Neural progenitor cell (in vitro differentiated cells): ENCODE measurements around the gene ZNF747. TPM values are rescaled to one million over a fixed set of nuclear protein-coding genes. Genes with fewer than 3 reads are reported as not detected.
"Not testable (repeated sequence)": the region's sequence is repeated elsewhere in the genome, so short reads cannot be mapped to it uniquely, and the experiment has no call there.

Experiments used
- DNase-seq: peaks from one replicate; pipeline ENCODE4 v3.0.0-alpha.2; 2016; ENCODE audit warnings: low spot score
- H2AFZ ChIP-seq: fragments of 200-600 bp; sonication (generic); replicated peaks from 2 replicates; pipeline ENCODE4 v1.6.1; 2016; ENCODE audit warnings: antibody characterized with exemption
- H3F3A ChIP-seq: fragments of 200-600 bp; sonication (generic); 2 replicates; pipeline ENCODE4 v1.6.1; 2016; ENCODE audit warnings: antibody characterized with exemption, low read depth
- H3K27ac ChIP-seq: fragments of 200-600 bp; sonication (generic); 2 replicates; pipeline ENCODE4 v1.5.1; 2016; ENCODE audit warnings: mild to moderate bottlenecking
- H3K27me3 ChIP-seq: fragments of 200-600 bp; sonication (generic); 2 replicates; pipeline ENCODE4 v1.6.1; 2016; ENCODE audit warnings: mild to moderate bottlenecking, moderate library complexity
- H3K36me3 ChIP-seq: fragments of 200-600 bp; sonication (generic); 2 replicates; pipeline ENCODE4 v1.5.1; 2016
- H3K4me1 ChIP-seq: fragments of 200-600 bp; sonication (generic); 2 replicates; pipeline ENCODE4 v1.6.1; 2016; ENCODE audit warnings: mixed run types
- H3K4me2 ChIP-seq: fragments of 200-600 bp; sonication (generic); 2 replicates; pipeline ENCODE4 v1.6.1; 2016
- H3K4me3 ChIP-seq: fragments of 200-600 bp; sonication (generic); 2 replicates; pipeline ENCODE4 v1.5.1; 2016
- H3K79me2 ChIP-seq: fragments of 200-600 bp; sonication (generic); 2 replicates; pipeline ENCODE4 v1.6.1; 2016; ENCODE audit warnings: low read depth
- H3K9ac ChIP-seq: fragments of 200-600 bp; sonication (generic); 2 replicates; pipeline ENCODE4 v1.6.1; 2016
- H3K9me3 ChIP-seq: fragments of 200-600 bp; sonication (generic); 2 replicates; pipeline ENCODE4 v1.5.1; 2016; ENCODE audit warnings: low read depth
- H4K20me1 ChIP-seq: fragments of 200-600 bp; sonication (generic); 2 replicates; pipeline ENCODE4 v1.6.1; 2016; ENCODE audit warnings: low read depth
- H3K27ac Mint-ChIP-seq: 3 replicates; pipeline ENCODE4 v1.8.0; 2021; ENCODE audit warnings: mixed read lengths
- H3K27me3 Mint-ChIP-seq: 2 replicates; pipeline ENCODE4 v1.8.0; 2022; ENCODE audit warnings: low read depth, mild to moderate bottlenecking, inconsistent platforms, moderate library complexity, mixed read lengths; ENCODE audit not compliant: insufficient read depth
- H3K36me3 Mint-ChIP-seq: 3 replicates; pipeline ENCODE4 v1.8.0; 2021; ENCODE audit warnings: mixed read lengths
- H3K4me1 Mint-ChIP-seq: 3 replicates; pipeline ENCODE4 v1.8.0; 2021; ENCODE audit warnings: mixed read lengths
- H3K4me3 Mint-ChIP-seq: 3 replicates; pipeline ENCODE4 v1.8.0; 2021; ENCODE audit warnings: mild to moderate bottlenecking, moderate library complexity, mixed read lengths
- H3K9me3 Mint-ChIP-seq: 3 replicates; pipeline ENCODE4 v1.8.0; 2020; ENCODE audit warnings: mixed read lengths
- EZH2 ChIP-seq: fragments of 200-600 bp; sonication (generic); IDR thresholded peaks from 2 replicates; pipeline ENCODE4 v1.6.1; 2017; ENCODE audit warnings: antibody characterized with exemption, mild to moderate bottlenecking, moderate library complexity
- EZH2phosphoT487 ChIP-seq: fragments of 200-600 bp; sonication (generic); IDR thresholded peaks from 2 replicates; pipeline ENCODE4 v1.6.1; 2017; ENCODE audit warnings: antibody characterized with exemption
- total RNA-seq: library from RNA; depleted of rRNA; stranded (reverse); fragments of >200 nt; gene quantifications from 2 replicates; pipeline ENCODE4 v1.2.3, GENCODE V29; 2015; ENCODE audit warnings: low replicate concordance
- TF ChIP-seq, protein P1 (sequence below): fragments of 200-600 bp; sonication (generic); IDR thresholded peaks from 2 replicates; pipeline ENCODE4 v1.5.1; 2017; ENCODE audit warnings: antibody characterized with exemption, mild to moderate bottlenecking

Gene ZNF747
- total RNA-seq, 1 donor from 2014 or later: 7.0 TPM

DNA sequence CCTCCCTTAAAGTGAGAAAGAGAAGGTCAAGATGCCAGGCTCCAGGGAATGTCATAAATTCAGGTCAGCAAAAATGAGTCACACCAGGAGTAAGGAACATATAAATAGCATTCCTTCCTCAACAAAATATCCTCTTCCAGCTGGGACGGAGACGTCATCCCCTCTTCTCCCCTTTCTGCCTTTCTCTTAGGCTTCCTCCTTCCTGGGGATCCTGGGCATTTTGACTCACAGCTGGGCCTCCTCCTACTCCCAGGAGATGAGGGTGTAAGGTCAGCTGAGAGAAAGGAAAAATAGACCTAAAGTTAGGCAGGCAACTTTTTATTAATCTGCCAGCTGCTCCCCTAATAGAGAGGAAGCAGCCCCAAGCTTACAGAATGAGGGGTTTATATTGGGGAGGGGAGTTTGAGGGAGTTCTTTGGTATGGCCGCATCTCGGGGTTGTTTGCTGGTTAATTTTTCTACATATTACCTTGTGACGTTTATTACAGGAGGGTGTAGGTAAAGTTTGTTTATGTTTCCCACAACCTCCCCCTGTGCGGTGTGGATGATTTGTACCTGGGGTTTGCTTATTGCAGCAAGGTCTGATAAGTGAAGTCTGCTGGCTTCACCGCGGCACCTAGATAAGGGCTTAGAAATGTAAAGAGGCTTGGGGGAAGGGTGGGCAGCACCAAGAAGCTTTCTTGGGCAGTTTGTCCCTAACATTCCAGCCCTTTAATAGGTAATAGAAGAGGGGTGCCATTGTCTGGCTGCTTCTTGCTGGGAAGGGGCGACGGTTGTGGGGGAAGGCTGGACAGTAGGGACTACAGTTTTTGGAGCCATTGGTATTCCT lies 7.1 kb upstream of the ZNF747 start:
- Histone ChIP-seq H3K36me3 (no peaks in the 10 kb centered on the region), H3K9ac (no peak overlapping the region), H3K79me2 (peaks cover 7% of the 10 kb centered on the region), H2AFZ (peak overlapping the region; percentile 86), H3K4me3 (peak overlapping the region; percentile 26), H4K20me1 (no peaks in the 10 kb centered on the region), H3K4me1 (peaks cover 29% of the 10 kb centered on the region), H3K4me2 (peak overlapping the region; percentile 61), H3K27me3 (no peaks in the 10 kb centered on the region), H3K9me3 (no peaks in the 10 kb centered on the region), H3K27ac (no peak overlapping the region), H3F3A (peaks cover 7% of the 10 kb centered on the region)
- Mint-ChIP-seq H3K27ac (no peak overlapping the region), H3K36me3 (peaks cover 7% of the 10 kb centered on the region), H3K27me3 (peaks cover 4% of the 10 kb centered on the region), H3K9me3 (no peaks in the 10 kb centered on the region), H3K4me3 (no peak overlapping the region), H3K4me1 (peaks cover 8% of the 10 kb centered on the region)
- peak; percentile 18 for DNase-seq
- TF ChIP-seq EZH2phosphoT487: no peak
- no peak for TF ChIP-seq EZH2
- TF ChIP-seq, protein P1, sequence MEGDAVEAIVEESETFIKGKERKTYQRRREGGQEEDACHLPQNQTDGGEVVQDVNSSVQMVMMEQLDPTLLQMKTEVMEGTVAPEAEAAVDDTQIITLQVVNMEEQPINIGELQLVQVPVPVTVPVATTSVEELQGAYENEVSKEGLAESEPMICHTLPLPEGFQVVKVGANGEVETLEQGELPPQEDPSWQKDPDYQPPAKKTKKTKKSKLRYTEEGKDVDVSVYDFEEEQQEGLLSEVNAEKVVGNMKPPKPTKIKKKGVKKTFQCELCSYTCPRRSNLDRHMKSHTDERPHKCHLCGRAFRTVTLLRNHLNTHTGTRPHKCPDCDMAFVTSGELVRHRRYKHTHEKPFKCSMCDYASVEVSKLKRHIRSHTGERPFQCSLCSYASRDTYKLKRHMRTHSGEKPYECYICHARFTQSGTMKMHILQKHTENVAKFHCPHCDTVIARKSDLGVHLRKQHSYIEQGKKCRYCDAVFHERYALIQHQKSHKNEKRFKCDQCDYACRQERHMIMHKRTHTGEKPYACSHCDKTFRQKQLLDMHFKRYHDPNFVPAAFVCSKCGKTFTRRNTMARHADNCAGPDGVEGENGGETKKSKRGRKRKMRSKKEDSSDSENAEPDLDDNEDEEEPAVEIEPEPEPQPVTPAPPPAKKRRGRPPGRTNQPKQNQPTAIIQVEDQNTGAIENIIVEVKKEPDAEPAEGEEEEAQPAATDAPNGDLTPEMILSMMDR: no peak

DNA sequence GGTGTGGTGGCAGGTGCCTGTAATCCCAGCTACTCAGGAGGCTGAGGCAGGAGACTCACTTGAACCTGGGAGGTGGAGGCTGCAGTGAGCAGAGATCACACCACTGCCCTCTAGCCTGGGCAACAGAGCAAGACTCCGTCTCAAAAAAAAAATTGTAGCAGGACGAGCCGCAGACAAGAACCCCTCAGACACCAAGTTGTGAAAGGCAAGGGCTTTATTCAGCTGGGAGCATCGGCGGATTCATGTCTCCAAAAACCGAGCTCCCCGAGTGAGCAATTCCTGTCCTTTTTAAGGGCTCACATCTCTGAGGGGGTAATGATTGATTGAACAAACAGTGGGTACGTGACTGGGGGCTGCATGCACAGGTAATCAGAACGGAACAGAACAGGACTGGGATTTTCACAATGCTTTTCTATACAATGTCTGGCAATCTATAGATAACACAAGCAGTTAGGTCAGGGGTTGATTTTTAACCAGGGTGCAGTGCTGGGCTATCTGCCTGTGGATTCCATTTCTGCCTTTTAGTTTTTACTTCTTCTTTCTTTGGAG lies 6.3 kb upstream of the ZNF747 start:
- H3K4me1 ChIP-seq: peaks cover 32% of the 10 kb centered on the region
- peaks cover 14% of the 10 kb centered on the region for H3K79me2 ChIP-seq
- not testable (repeated sequence) for H3K27me3 Mint-ChIP-seq, H3K27ac Mint-ChIP-seq, H3K27me3 ChIP-seq, H3K4me3 ChIP-seq, H3F3A ChIP-seq, H3K4me1 Mint-ChIP-seq, H4K20me1 ChIP-seq, H3K9me3 Mint-ChIP-seq, DNase-seq, H3K36me3 ChIP-seq, H3K9ac ChIP-seq, H2AFZ ChIP-seq, H3K9me3 ChIP-seq, H3K36me3 Mint-ChIP-seq, H3K4me3 Mint-ChIP-seq, H3K27ac ChIP-seq, H3K4me2 ChIP-seq

DNA sequence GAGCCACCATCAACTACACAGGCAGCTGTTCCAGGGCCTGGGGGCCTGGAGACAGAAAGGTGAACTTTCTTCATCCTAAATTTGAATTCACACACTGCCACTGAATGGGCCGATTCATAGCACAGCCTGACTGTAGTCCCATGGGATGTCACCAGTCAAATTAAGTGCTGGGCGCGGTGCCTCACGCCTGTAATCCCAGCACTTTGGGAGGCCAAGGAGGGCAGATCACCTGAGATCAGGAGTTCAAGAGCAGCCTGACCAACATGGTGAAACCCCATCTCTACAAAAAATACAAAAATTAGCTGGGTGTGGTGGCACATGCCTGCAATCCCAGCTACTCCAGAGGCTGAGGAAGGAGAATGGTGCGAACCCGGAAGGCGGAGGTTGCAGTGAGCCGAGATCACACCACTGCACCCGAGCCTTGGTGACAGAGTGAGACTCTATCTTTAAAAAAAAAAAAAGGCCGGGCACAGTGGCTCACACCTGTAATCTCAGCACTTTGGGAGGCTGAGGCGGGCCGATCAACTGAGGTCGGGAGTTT lies 5.4 kb upstream of the ZNF747 start:
- not testable (repeated sequence) for H3K4me3 Mint-ChIP-seq

GRCh38 chr16:30539000-30539964 lies 4.6 kb upstream of the ZNF747 start:
- H3K9ac ChIP-seq: no peak overlapping the region
- H3K9me3 ChIP-seq: no peaks in the 10 kb centered on the region
- no peak for DNase-seq
- no peak overlapping the region for H3K4me3 ChIP-seq
- H3K36me3 Mint-ChIP-seq: peaks cover 9% of the 10 kb centered on the region
- no peak overlapping the region for H2AFZ ChIP-seq
- H3K9me3 Mint-ChIP-seq: no peaks in the 10 kb centered on the region
- peaks cover 19% of the 10 kb centered on the region for H3K4me1 Mint-ChIP-seq
- H3K79me2 ChIP-seq: peaks cover 22% of the 10 kb centered on the region
- H3K27ac ChIP-seq: no peak overlapping the region
- H3K4me2 ChIP-seq: no peak overlapping the region
- peaks cover 4% of the 10 kb centered on the region for H3K27me3 Mint-ChIP-seq
- no peak overlapping the region for H3K27ac Mint-ChIP-seq
- H3F3A ChIP-seq: peaks cover 15% of the 10 kb centered on the region
- TF ChIP-seq EZH2phosphoT487 (no peak), EZH2 (no peak)
- TF ChIP-seq, protein P1: no peak
- no peaks in the 10 kb centered on the region for H3K36me3 ChIP-seq
- H3K4me1 ChIP-seq: peaks cover 27% of the 10 kb centered on the region
- H3K4me3 Mint-ChIP-seq: no peak overlapping the region
- H4K20me1 ChIP-seq: no peaks in the 10 kb centered on the region
- no peaks in the 10 kb centered on the region for H3K27me3 ChIP-seq

More for the DNA sequence above, 5.4 kb upstream of the ZNF747 start:
- not testable (repeated sequence) for DNase-seq, H2AFZ ChIP-seq, H3K9ac ChIP-seq, H4K20me1 ChIP-seq, H3K9me3 Mint-ChIP-seq, H3K27me3 ChIP-seq, H3K27ac Mint-ChIP-seq, H3K27ac ChIP-seq, H3K4me2 ChIP-seq, H3K36me3 ChIP-seq, H3K27me3 Mint-ChIP-seq, H3K36me3 Mint-ChIP-seq, H3K9me3 ChIP-seq, H3K4me3 ChIP-seq
- H3K4me1 Mint-ChIP-seq: peaks cover 16% of the 10 kb centered on the region
- H3F3A ChIP-seq: peaks cover 13% of the 10 kb centered on the region
- peaks cover 32% of the 10 kb centered on the region for H3K4me1 ChIP-seq
- peaks cover 20% of the 10 kb centered on the region for H3K79me2 ChIP-seq

DNA sequence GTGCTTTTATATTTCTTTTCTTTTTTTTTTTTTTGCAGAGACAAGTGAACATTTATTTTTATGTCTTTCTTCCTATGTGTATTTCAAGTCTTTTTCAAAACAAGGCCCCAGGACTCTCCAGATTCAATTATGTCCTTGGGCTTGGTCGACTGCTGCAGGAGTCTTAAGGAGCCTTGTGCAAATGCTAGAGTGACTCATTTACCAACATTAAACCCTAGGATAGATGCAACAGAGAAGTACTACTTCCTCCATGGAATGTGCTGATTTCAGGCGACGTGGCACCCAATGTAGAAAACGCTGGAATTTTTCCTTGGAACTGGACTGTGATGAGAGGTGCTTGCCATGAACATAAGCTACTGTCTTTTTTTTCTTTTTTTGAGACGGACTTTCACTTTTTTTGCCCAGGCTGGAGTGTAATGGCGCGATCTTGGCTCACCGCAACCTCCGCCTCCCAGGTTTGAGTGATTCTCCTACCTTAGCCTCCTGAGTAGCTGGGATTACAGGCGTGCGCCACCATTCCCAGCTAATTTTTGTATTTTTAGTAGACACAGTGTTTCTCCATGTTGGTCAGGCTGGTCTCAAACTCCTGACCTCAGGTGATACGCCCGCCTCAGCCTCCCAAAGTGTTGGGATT lies 1.9 kb upstream of the ZNF747 start:
- peak overlapping the region; percentile 88 for H3K4me3 Mint-ChIP-seq
- Histone ChIP-seq H3K4me1 (peaks cover 13% of the 10 kb centered on the region), H3K4me3 (peak overlapping the region; percentile 71), H3K9ac (peak overlapping the region; percentile 24), H3F3A (peaks cover 11% of the 10 kb centered on the region), H3K4me2 (peak overlapping the region; percentile 82), H3K79me2 (peaks cover 35% of the 10 kb centered on the region)
- H3K27ac Mint-ChIP-seq, H3K27ac ChIP-seq, H3K27me3 Mint-ChIP-seq, H3K36me3 Mint-ChIP-seq, H3K9me3 ChIP-seq, H3K36me3 ChIP-seq, H3K9me3 Mint-ChIP-seq, H4K20me1 ChIP-seq, H2AFZ ChIP-seq, DNase-seq, H3K27me3 ChIP-seq: not testable (repeated sequence)
- H3K4me1 Mint-ChIP-seq: peaks cover 24% of the 10 kb centered on the region
